Measurements from ENCODE around the gene RAET1L. TPM values are rescaled to one million over a fixed set of nuclear protein-coding genes. Genes with fewer than 3 reads are reported as not detected.
A peak's percentile ranks its signal among the peaks of the same experiment; 100 is the strongest.
"Not testable (repeated sequence)": the region's sequence is repeated elsewhere in the genome, so short reads cannot be mapped to it uniquely, and the experiment has no call there.

RAET1L gene
- total RNA-seq, 1 experiment from 2014 or later = not detected

DNA sequence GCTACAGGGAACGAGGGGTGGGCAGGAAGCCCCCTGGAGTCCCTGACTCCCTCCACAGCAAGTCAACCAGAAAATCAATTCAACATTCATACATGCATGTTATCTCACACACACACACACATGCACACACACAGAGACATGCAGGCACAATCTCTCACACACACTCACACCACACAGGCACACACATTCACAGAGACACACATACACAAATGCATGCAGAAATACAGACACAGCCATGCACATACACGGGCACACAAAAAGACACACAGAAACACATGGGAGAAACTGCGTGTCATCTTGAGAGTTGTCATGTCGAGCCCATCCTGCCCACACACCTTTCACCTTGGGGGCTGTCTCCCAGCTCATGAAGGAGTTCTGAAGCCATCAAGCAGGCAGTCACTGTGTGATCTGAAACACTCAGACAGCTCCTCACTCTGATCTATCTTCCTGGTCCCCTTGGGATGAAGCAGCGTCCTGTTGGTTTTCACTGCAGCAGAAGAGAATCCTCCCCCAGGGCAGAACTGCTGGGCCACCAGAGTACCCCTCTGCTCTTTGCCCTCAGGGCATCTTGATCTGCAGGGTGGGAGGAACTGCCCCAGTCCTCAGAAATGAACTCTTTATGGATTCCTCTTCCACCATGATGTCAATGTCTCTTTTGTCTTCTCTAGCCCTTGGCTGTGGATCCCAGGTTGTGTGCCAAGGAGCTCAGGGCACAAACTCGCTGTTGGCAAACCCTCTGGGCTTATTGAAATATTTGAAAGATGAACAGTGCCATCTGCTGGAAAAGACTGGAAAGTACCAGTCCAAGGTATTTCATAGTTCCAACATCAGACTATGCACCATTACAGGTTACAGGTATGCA is 8.8 kb downstream of the RAET1L start:
- no peak overlapping the region for H2AFZ ChIP-seq (ENCODE audit: low read length)
- no peak overlapping the region for H3K4me3 ChIP-seq (ENCODE audit: low read length)
- H3K79me2 ChIP-seq (ENCODE audit: low read length) = no peaks in the 10 kb centered on the region
- H3K27ac ChIP-seq (ENCODE audit: low read length) = no peak overlapping the region
- H3K27me3 ChIP-seq (ENCODE audit: low read length) = no peaks in the 10 kb centered on the region
- no peaks in the 10 kb centered on the region for H3K9me3 ChIP-seq (ENCODE audit: low read length)
- no peaks in the 10 kb centered on the region for H4K20me1 ChIP-seq (ENCODE audit: insufficient read depth, low read depth, low read length)
- H3K4me1 ChIP-seq (ENCODE audit: low read length) = no peaks in the 10 kb centered on the region
- peak; percentile 88 for DNase-seq
- H3K4me2 ChIP-seq (ENCODE audit: low read depth, low read length, poor library complexity, severe bottlenecking) = no peak overlapping the region
- H3K36me3 ChIP-seq (ENCODE audit: insufficient read depth, low read length) = no peaks in the 10 kb centered on the region
- no peaks in the 10 kb centered on the region for H3K9me2 ChIP-seq (replicated peaks; ENCODE audit: insufficient read depth, low read length)
- no peak overlapping the region for H3K9ac ChIP-seq (ENCODE audit: low read length)

DNA sequence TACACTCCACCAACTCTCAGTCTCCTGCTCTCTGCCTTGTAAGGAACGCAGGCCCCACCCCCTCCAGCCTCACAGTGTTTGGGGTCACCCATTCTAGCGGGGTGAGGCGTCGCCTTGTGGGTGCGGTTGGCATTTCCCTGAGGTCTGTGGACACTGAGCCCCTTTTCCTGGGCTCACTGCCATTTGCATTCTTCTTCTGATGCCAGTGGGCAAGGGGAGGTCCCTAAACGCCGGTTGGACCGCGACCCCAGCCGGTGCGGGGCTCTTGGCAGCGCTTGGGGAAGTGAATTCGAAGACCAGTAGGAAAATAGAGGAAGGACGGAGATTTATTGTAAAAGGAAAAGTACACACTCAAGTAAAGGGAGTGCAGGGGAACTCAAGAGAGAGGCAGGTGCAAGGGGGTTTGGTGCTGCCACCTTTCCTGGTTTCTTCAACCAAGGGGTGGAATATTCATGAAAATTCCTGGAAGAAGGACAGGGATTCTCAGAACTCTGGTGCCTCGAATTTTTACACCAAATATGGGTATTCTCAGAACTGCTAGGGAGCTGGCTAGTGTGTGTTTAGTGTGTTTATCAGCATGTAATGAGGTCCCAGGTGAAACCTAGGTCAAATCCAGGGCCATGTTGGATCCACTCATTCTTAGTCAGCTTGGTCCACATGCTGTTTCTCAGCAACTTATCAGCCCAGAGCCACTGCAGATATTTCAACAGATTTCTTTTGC is 9.9 kb downstream of the RAET1L start:
- H3K4me2 ChIP-seq (ENCODE audit: low read depth, low read length, poor library complexity, severe bottlenecking); H3K27ac ChIP-seq (ENCODE audit: low read length); H2AFZ ChIP-seq (ENCODE audit: low read length); H3K79me2 ChIP-seq (ENCODE audit: low read length); H3K9me3 ChIP-seq (ENCODE audit: low read length); H4K20me1 ChIP-seq (ENCODE audit: insufficient read depth, low read depth, low read length); H3K9ac ChIP-seq (ENCODE audit: low read length); H3K9me2 ChIP-seq (replicated peaks; ENCODE audit: insufficient read depth, low read length); H3K36me3 ChIP-seq (ENCODE audit: insufficient read depth, low read length); H3K4me3 ChIP-seq (ENCODE audit: low read length); H3K27me3 ChIP-seq (ENCODE audit: low read length); H3K4me1 ChIP-seq (ENCODE audit: low read length): not testable (repeated sequence)
- DNase-seq = peak; percentile 46

DNA sequence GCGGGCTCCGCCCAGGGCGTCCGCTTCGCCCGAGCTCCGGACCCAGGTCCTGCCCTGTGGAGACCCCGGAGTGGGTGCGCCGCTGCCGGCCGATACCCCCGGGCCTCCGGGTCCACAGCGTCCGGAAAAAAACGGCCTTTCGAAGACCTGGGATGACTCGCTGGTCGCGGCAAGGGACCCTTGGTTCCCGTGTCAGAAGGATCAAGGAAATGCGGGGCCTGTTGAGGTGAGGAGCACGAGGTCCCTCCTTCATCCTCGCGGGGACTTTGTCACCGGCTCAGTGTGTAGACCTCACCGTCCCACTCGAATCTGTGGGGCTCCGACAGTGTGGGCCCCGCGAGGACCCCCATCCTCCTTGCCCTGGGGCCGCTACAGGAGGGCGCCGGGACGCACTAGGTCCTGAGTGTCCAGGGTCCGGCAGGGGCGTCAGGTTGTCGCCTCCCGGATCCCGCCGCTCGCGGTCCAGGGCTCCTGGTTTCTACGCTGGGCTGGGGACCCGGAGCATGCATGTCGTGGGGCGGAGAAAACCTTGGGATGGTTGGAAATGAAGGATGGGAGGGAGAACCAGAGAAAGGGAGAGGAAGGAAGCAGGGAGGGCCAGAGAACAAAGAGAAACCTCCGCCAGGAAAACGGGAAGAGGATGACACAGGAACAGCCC is 10.6 kb downstream of the RAET1L start:
- not testable (repeated sequence) for H3K27ac ChIP-seq (ENCODE audit: low read length); H3K9me3 ChIP-seq (ENCODE audit: low read length); H2AFZ ChIP-seq (ENCODE audit: low read length); DNase-seq; H3K79me2 ChIP-seq (ENCODE audit: low read length); H3K4me2 ChIP-seq (ENCODE audit: low read depth, low read length, poor library complexity, severe bottlenecking); H4K20me1 ChIP-seq (ENCODE audit: insufficient read depth, low read depth, low read length); H3K27me3 ChIP-seq (ENCODE audit: low read length); H3K4me3 ChIP-seq (ENCODE audit: low read length); H3K9ac ChIP-seq (ENCODE audit: low read length); H3K4me1 ChIP-seq (ENCODE audit: low read length); H3K36me3 ChIP-seq (ENCODE audit: insufficient read depth, low read length); H3K9me2 ChIP-seq (replicated peaks; ENCODE audit: insufficient read depth, low read length)

DNA sequence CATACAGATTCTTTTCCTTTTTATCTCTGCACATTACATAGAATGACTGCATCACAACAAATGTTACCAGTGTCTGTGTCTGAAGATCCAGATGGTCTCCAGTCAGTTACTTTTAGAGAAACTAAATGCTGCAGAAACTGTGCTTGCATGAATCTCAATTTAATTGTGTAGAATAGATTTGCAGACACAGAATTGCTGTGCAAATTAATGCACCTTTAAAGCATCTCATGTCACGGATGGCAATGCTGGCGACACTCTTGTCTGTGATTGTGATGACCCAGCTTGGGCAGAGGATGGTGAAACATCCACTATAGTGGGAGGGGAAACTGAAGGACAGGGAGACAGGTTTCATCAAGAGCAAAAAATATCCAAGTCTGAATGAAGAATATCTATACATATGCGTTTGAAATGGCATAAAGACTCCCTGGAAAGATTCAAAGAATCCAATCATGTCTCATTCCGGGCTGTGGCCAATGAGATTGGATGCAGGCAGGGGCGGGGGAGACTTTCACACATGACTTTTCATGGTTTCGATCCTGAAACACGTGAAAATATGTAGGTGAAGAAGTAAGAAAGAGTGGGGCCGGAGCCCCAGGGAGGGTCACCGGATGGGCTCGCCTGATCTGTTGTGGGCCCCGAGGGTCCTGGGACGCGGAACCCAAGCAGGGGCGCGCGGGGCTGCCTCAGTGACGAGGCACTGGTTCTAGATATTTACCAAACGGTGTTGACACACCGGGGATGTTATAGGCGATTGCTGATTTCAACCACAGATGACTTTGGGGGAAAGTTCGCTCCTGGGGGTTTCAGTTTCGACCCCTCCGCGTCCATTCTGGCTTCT is 11.3 kb downstream of the RAET1L start:
- H3K4me2 ChIP-seq (ENCODE audit: low read depth, low read length, poor library complexity, severe bottlenecking); H3K9ac ChIP-seq (ENCODE audit: low read length); DNase-seq; H3K79me2 ChIP-seq (ENCODE audit: low read length); H3K4me1 ChIP-seq (ENCODE audit: low read length); H3K27ac ChIP-seq (ENCODE audit: low read length); H3K9me2 ChIP-seq (replicated peaks; ENCODE audit: insufficient read depth, low read length); H4K20me1 ChIP-seq (ENCODE audit: insufficient read depth, low read depth, low read length); H3K4me3 ChIP-seq (ENCODE audit: low read length); H3K36me3 ChIP-seq (ENCODE audit: insufficient read depth, low read length); H2AFZ ChIP-seq (ENCODE audit: low read length); H3K27me3 ChIP-seq (ENCODE audit: low read length); H3K9me3 ChIP-seq (ENCODE audit: low read length): not testable (repeated sequence)

DNA sequence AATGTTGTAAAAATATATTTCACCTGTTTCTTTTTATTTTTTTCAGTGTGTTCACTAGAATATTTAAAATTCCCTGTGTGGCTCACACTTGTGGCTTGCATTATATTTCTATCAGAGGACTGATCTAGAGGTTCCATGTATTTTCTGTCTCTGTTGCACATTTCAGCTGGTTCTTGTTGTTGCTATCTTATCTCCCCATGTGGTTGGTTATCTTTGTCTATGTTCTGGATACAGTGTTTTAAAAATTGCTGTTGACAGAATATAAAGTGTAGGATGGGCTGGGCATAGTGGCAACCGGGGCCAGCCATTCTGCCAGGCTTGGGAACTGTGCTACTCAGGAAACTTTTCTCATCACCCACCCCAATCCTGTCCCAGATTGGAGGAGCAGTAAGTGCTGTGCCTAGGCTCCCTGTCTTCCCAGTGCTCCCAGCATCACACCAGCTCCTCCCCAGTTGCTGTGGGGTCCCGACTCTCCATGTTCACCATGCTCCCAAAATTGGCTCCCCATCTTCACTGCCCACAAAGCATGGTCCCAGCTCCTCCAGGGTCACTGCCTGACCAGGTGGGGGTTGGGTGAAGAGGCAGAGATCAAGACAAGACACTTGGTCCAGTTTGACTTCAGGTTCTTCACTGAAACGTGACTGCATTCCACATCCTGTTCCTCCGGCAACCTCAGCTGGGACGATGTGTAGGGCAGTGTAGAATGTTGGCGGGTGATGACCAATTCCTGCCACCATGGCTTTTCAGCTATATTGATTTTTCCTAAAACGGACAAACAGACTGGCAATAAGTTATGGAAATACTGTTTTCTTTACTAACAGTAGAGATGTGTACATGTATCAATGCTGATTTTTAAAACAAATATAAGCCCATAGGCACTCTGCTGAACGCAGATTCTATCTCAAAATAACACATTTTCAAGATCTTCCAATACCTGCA is 12.2 kb downstream of the RAET1L start:
- H3K4me3 ChIP-seq (ENCODE audit: low read length); H3K79me2 ChIP-seq (ENCODE audit: low read length); H4K20me1 ChIP-seq (ENCODE audit: insufficient read depth, low read depth, low read length); H3K36me3 ChIP-seq (ENCODE audit: insufficient read depth, low read length); H3K4me1 ChIP-seq (ENCODE audit: low read length); H3K27ac ChIP-seq (ENCODE audit: low read length); H3K4me2 ChIP-seq (ENCODE audit: low read depth, low read length, poor library complexity, severe bottlenecking); DNase-seq; H3K27me3 ChIP-seq (ENCODE audit: low read length); H2AFZ ChIP-seq (ENCODE audit: low read length); H3K9ac ChIP-seq (ENCODE audit: low read length); H3K9me2 ChIP-seq (replicated peaks; ENCODE audit: insufficient read depth, low read length); H3K9me3 ChIP-seq (ENCODE audit: low read length): not testable (repeated sequence)

DNA sequence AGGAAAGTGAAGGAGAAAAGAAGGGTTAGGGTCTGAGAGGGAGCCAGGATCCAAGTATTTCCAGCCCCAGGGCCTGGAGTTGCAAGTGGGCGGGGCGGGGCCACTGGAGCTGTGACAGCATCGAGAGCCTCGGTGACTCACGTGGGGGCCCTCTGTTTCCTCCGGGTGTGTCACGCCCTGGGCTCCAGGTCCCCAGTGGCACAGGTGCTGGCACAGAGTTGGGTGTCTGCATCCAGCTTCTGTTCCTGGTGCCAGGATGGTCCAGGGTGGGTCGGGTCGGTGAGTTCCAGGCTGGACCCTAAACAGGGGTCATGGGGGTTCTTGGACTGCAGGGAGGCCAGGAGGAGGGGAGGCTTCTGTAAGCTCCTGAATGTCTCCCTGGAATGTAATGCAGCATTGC is 16.7 kb downstream of the RAET1L start:
- no peak overlapping the region for H3K4me3 ChIP-seq (ENCODE audit: low read length)
- H3K79me2 ChIP-seq (ENCODE audit: low read length) = no peaks in the 10 kb centered on the region
- no peak overlapping the region for H3K4me2 ChIP-seq (ENCODE audit: low read depth, low read length, poor library complexity, severe bottlenecking)
- no peaks in the 10 kb centered on the region for H3K27me3 ChIP-seq (ENCODE audit: low read length)
- H3K9me2 ChIP-seq (replicated peaks; ENCODE audit: insufficient read depth, low read length) = no peaks in the 10 kb centered on the region
- H2AFZ ChIP-seq (ENCODE audit: low read length) = no peak overlapping the region
- H3K9me3 ChIP-seq (ENCODE audit: low read length) = no peaks in the 10 kb centered on the region
- H4K20me1 ChIP-seq (ENCODE audit: insufficient read depth, low read depth, low read length) = no peaks in the 10 kb centered on the region
- H3K9ac ChIP-seq (ENCODE audit: low read length) = no peak overlapping the region
- no peak overlapping the region for H3K27ac ChIP-seq (ENCODE audit: low read length)
- H3K4me1 ChIP-seq (ENCODE audit: low read length) = peaks cover 13% of the 10 kb centered on the region
- DNase-seq = no peak
- H3K36me3 ChIP-seq (ENCODE audit: insufficient read depth, low read length) = no peaks in the 10 kb centered on the region

DNA sequence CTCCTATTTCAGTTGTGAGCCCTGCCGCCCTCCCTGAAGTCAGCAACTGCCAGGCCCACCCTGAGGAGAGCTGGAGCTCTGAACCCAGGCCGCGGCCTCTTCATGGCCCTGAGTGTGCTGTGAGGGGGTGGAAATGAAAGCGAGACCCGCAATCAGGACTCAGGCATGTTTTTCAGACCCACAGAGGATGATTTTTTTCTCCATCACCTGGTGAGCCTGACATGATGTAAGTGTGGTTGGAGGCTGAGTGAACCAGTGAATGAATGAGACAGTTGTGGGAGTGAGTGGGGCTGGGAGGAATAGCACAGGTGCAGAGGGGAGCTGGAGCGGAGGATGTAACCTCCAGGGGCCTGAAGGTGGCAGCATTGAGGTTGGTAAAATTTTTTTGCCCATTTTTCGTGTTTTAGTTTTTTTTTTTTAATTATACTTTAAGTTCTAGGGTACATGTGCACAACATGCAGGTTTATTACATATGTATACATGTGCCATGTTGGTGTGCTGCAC is 18.3 kb downstream of the RAET1L start:
- Histone ChIP-seq H3K79me2 (ENCODE audit: low read length) (no peaks in the 10 kb centered on the region), H2AFZ (ENCODE audit: low read length) (no peak overlapping the region), H3K4me2 (ENCODE audit: low read depth, low read length, poor library complexity, severe bottlenecking) (no peak overlapping the region), H3K27ac (ENCODE audit: low read length) (no peak overlapping the region), H3K27me3 (ENCODE audit: low read length) (no peaks in the 10 kb centered on the region), H3K9me3 (ENCODE audit: low read length) (no peaks in the 10 kb centered on the region), H4K20me1 (ENCODE audit: insufficient read depth, low read depth, low read length) (no peaks in the 10 kb centered on the region), H3K4me3 (ENCODE audit: low read length) (no peak overlapping the region), H3K9me2 (replicated peaks; ENCODE audit: insufficient read depth, low read length) (no peaks in the 10 kb centered on the region), H3K36me3 (ENCODE audit: insufficient read depth, low read length) (no peaks in the 10 kb centered on the region; the same call in 1 of the 2 replicates), H3K4me1 (ENCODE audit: low read length) (peaks cover 13% of the 10 kb centered on the region), H3K9ac (ENCODE audit: low read length) (no peak overlapping the region)
- peak; percentile 79 for DNase-seq

Measured in Karpas-422 (cell line).